GM12864 (cell line): ENCODE results near the gene MAP4K2.

ENCODE experiments used
- DNase-seq: peaks from one replicate; pipeline ENCODE4 v3.0.0-alpha.2; 2011; ENCODE audit warnings: low read depth
- H3K4me3 ChIP-seq: 2 replicates; pipeline ENCODE4 v1.5.1; 2011; ENCODE audit warnings: mild to moderate bottlenecking, low read depth, low read length, control low read depth
- CTCF ChIP-seq: IDR thresholded peaks from 2 replicates; pipeline ENCODE4 v1.5.1; 2011; ENCODE audit warnings: low read depth, mild to moderate bottlenecking, moderate library complexity, low read length, control low read depth, inconsistent platforms; ENCODE audit errors: missing control alignments

The MAP4K2 gene

GRCh38 chr11:64751580-64751979 is 51.4 kb downstream of the MAP4K2 start:
- no peak for DNase-seq
- no peak for TF ChIP-seq CTCF
- no peak overlapping the region for H3K4me3 ChIP-seq

DNA sequence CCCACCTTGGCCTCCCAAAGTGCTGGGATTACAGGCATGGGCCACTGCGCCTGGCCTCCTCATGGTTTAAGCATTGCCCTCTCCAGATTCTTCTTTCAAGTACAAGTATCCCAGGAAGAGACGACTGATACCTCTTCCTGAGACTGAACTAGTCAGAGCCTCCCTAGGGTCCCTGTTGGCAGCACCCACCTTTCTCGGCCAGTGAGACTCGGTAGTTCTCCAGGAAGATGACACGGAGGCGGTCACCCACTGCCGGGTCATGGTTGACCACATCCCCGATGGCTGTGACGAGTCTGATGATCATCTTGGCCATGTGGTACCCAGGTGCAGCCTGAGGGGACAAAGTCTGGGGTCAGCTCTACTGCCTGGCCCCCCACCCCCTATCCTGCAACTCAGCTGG is 51.9 kb downstream of the MAP4K2 start:
- TF ChIP-seq CTCF: no peak

DNA sequence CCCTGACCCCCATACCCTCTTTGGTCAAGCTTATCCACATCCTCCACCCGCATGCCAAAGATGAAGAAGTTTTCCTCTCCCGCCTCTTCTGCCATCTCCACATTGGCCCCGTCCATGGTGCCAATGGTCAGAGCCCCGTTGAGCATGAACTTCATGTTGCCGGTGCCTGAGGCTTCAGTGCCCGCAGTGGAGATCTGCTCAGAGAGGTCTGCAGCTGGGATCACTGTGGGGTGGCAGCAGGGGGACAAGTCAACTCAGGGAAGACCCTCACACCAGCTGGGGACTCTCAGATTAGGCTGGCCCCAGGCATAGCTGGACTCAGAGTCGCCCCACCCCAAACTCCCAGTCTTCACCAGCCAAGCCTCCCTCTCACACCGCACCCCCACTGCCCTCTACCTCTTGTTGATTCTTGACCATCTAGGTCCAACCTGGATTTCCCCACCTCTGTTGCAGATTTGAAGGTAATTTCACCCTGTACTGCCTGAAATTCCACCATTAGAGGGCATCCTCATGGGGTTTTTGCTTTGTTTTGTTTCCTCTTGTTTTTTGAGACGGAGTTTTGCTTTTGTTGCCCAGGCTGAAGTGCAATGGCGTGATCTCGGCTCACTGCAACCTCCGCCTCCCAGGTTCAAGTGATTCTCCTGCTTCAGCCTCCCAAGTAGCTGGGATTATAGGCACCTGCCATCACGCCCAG is 52.5 kb downstream of the MAP4K2 start:
- H3K4me3 ChIP-seq: no peak overlapping the region
- DNase-seq: no peak
- TF ChIP-seq CTCF: no peak

More for the DNA sequence above, 51.9 kb downstream of the MAP4K2 start:
- no peak for DNase-seq
- H3K4me3 ChIP-seq: no peak overlapping the region

- H3K4me3 ChIP-seq: no peak overlapping the region
- DNase-seq: no peak
- TF ChIP-seq CTCF: no peak
Measured at GRCh38 chr11:64747961-64748665, 54.9 kb downstream of the MAP4K2 start.

GRCh38 chr11:64746486-64746885 is 56.5 kb downstream of the MAP4K2 start:
- DNase-seq: no peak
- H3K4me3 ChIP-seq: no peak overlapping the region
- no peak for TF ChIP-seq CTCF

- peak overlapping the region; percentile 49 for H3K4me3 ChIP-seq
- no peak for DNase-seq
- no peak for TF ChIP-seq CTCF
Measured at GRCh38 chr11:64745521-64746328, 57.3 kb downstream of the MAP4K2 start.
